Measurements from ENCODE around the gene UBE3B. TPM values are rescaled to one million over a fixed set of nuclear protein-coding genes. Genes with fewer than 3 reads are reported as not detected.
A peak's percentile ranks its signal among the peaks of the same experiment; 100 is the strongest.

UBE3B gene
- total RNA-seq, 4 donors from 2014 or later, result 45.2 to 63.6 (median 62.8) TPM

GRCh38 chr12:109534456-109534855 lies 57.0 kb downstream of the UBE3B start:
- Histone ChIP-seq H3K4me1 (no peaks in the 10 kb centered on the region), H3K27me3 (no peaks in the 10 kb centered on the region), H3K9me3 (no peaks in the 10 kb centered on the region), H3K36me3 (peaks cover 0 to 99% of the 10 kb centered on the region in 2 donors), H3K4me3 (no peak overlapping the region), H3K27ac (no peak overlapping the region)
- WGBS, 2 donors (ENCODE audit: low coverage in 1 of 2), result 80 to 90% methylated on average over 1 to 2 of the region's 15 CpGs
- no peak for ATAC-seq
- no peak for TF ChIP-seq POLR2AphosphoS5 (IDR thresholded peaks at IDR 0.05)
- TF ChIP-seq POLR2A (IDR thresholded peaks at IDR 0.05), result no peak
- TF ChIP-seq EP300 (IDR thresholded peaks at IDR 0.05), result no peak
- no peak for TF ChIP-seq CTCF (IDR thresholded peaks at IDR 0.05)

- Histone ChIP-seq H3K36me3 (peaks cover 0 to 96% of the 10 kb centered on the region in 2 donors), H3K27ac (no peak overlapping the region), H3K9me3 (no peaks in the 10 kb centered on the region), H3K4me3 (no peak overlapping the region), H3K27me3 (no peaks in the 10 kb centered on the region), H3K4me1 (no peaks in the 10 kb centered on the region)
- TF ChIP-seq POLR2AphosphoS5 (IDR thresholded peaks at IDR 0.05), result no peak
- TF ChIP-seq POLR2A (IDR thresholded peaks at IDR 0.05), result no peak
- no peak for TF ChIP-seq CTCF (IDR thresholded peaks at IDR 0.05)
- no peak for TF ChIP-seq EP300 (IDR thresholded peaks at IDR 0.05)
- peak; percentile 29 for ATAC-seq
- WGBS, 2 donors (ENCODE audit: low coverage in 1 of 2), result 86% methylated on average over 10 of the region's 25 CpGs; no CpG with 5 or more reads in 1 of the 2 donors
Measured at GRCh38 chr12:109535231-109535862, 57.9 kb downstream of the UBE3B start.

- H3K4me3 ChIP-seq, result no peak overlapping the region
- H3K4me1 ChIP-seq, result no peaks in the 10 kb centered on the region
- 93% methylated on average over 4 of the region's 5 CpGs; no CpG with 5 or more reads in 1 of the 2 donors for WGBS, 2 donors (ENCODE audit: low coverage in 1 of 2)
- H3K9me3 ChIP-seq, result no peaks in the 10 kb centered on the region
- no peaks in the 10 kb centered on the region for H3K27me3 ChIP-seq
- TF ChIP-seq POLR2AphosphoS5 (IDR thresholded peaks at IDR 0.05), result no peak
- no peak for TF ChIP-seq POLR2A (IDR thresholded peaks at IDR 0.05)
- TF ChIP-seq CTCF (IDR thresholded peaks at IDR 0.05), result no peak
- TF ChIP-seq EP300 (IDR thresholded peaks at IDR 0.05), result no peak
- no peak for ATAC-seq
- H3K36me3 ChIP-seq, result peaks cover 0 to 94% of the 10 kb centered on the region in 2 donors
- no peak overlapping the region for H3K27ac ChIP-seq
Measured at GRCh38 chr12:109535863-109536250, 58.4 kb downstream of the UBE3B start.

GRCh38 chr12:109537136-109537535 lies 59.7 kb downstream of the UBE3B start:
- no peak overlapping the region for H3K27ac ChIP-seq
- no peaks in the 10 kb centered on the region for H3K27me3 ChIP-seq
- peaks cover 0 to 81% of the 10 kb centered on the region in 2 donors for H3K36me3 ChIP-seq
- 75% methylated on average over 1 of the region's 8 CpGs; no CpG with 5 or more reads in 1 of the 2 donors for WGBS, 2 donors (ENCODE audit: low coverage in 1 of 2)
- no peaks in the 10 kb centered on the region for H3K9me3 ChIP-seq
- H3K4me1 ChIP-seq, result no peaks in the 10 kb centered on the region
- TF ChIP-seq POLR2AphosphoS5 (IDR thresholded peaks at IDR 0.05) (no peak), POLR2A (IDR thresholded peaks at IDR 0.05) (no peak), EP300 (IDR thresholded peaks at IDR 0.05) (no peak), CTCF (IDR thresholded peaks at IDR 0.05) (no peak)
- ATAC-seq, result no peak
- H3K4me3 ChIP-seq, result no peak overlapping the region

GRCh38 chr12:109538191-109538863 lies 60.9 kb downstream of the UBE3B start:
- Histone ChIP-seq H3K9me3 (no peaks in the 10 kb centered on the region), H3K36me3 (peaks cover 0 to 70% of the 10 kb centered on the region in 2 donors), H3K4me3 (no peak overlapping the region), H3K27me3 (no peaks in the 10 kb centered on the region), H3K4me1 (no peaks in the 10 kb centered on the region), H3K27ac (no peak overlapping the region)
- WGBS, 2 donors (ENCODE audit: low coverage in 1 of 2), result 84% methylated on average over 5 of the region's 16 CpGs
- TF ChIP-seq EP300 (IDR thresholded peaks at IDR 0.05), result no peak
- no peak for TF ChIP-seq POLR2A (IDR thresholded peaks at IDR 0.05)
- no peak for TF ChIP-seq CTCF (IDR thresholded peaks at IDR 0.05)
- no peak for TF ChIP-seq POLR2AphosphoS5 (IDR thresholded peaks at IDR 0.05)
- no peak for ATAC-seq
